22Rv1 (cell line): Measurements from ENCODE around the gene ERI2.
"Not testable (repeated sequence)": the region's sequence is repeated elsewhere in the genome, so short reads cannot be mapped to it uniquely, and the experiment has no call there.

Source experiments
- ZFX ChIP-seq: fragments of 450-650 bp; IDR thresholded peaks from 2 replicates; pipeline ENCODE4 v1.6.1; 2017; ENCODE audit warnings: antibody characterized with exemption, borderline replicate concordance
- TF ChIP-seq, protein P1 (sequence below): fragments of 450-650 bp; IDR thresholded peaks from 2 replicates; pipeline ENCODE4 v1.5.1; 2017; ENCODE audit warnings: mild to moderate bottlenecking

DNA sequence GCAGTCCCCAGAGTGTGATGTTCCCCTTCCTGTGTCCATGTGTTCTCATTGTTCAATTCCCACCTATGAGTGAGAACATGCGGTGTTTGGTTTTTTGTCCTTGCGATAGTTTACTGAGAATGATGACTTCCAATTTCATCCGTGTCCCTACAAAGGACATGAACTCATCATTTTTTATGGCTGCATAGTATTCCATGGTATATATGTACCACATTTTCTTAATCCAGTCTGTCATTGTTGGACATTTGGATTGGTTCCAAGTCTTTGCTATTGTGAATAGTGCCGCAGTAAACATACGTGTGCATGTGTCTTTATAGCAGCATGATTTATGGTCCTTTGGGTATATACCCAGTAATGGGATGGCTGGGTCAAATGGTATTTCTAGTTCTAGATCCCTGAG lies 50.5 kb downstream of the ERI2 start:
- TF ChIP-seq, protein P1, sequence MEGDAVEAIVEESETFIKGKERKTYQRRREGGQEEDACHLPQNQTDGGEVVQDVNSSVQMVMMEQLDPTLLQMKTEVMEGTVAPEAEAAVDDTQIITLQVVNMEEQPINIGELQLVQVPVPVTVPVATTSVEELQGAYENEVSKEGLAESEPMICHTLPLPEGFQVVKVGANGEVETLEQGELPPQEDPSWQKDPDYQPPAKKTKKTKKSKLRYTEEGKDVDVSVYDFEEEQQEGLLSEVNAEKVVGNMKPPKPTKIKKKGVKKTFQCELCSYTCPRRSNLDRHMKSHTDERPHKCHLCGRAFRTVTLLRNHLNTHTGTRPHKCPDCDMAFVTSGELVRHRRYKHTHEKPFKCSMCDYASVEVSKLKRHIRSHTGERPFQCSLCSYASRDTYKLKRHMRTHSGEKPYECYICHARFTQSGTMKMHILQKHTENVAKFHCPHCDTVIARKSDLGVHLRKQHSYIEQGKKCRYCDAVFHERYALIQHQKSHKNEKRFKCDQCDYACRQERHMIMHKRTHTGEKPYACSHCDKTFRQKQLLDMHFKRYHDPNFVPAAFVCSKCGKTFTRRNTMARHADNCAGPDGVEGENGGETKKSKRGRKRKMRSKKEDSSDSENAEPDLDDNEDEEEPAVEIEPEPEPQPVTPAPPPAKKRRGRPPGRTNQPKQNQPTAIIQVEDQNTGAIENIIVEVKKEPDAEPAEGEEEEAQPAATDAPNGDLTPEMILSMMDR, result not testable (repeated sequence)
- TF ChIP-seq ZFX, result not testable (repeated sequence)
